HCT116 (cell line): Measurements from ENCODE around the gene PPP1R36. TPM values are rescaled to one million over a fixed set of nuclear protein-coding genes. Genes with fewer than 3 reads are reported as not detected.

ENCODE experiments used
- ATAC-seq: fragments of 200-7000 bp; cut with Tn5 transposase; 2 replicates; pipeline ENCODE4 v1.9.1; 2020; ENCODE audit warnings: mild to moderate bottlenecking, moderate library complexity
- BruUV-seq: library from RNA; stranded (reverse); fragments of 400-500 nt; replicated peaks from 2 replicates; lab custom pipeline; 2021; lab: Mats Ljungman, UMichigan
- CTCF ChIA-PET: fragments of 300-600 bp; sonication (Branson Sonifier 250); formaldehyde crosslinking; loops from one replicate; lab custom pipeline; 2021; ENCODE audit warnings: antibody characterized with exemption; lab: Charles Lee
- POLR2A ChIA-PET: fragments of 300-600, 350-600 bp; sonication (Branson Sonifier 250); formaldehyde crosslinking; loops from one replicate; lab custom pipeline; 2021; ENCODE audit warnings: antibody characterized with exemption; lab: Charles Lee
- RAD21 ChIA-PET, 2 experiments: fragments of 300-600 bp; sonication (Branson Sonifier 250); formaldehyde crosslinking; loops; one replicate each; lab custom pipeline; 2023; ENCODE audit warnings: low total read pairs in 2 of 2; ENCODE audit not compliant: uncharacterized antibody in 2 of 2, unreplicated experiment in 2 of 2, low non-redundant PET in 1 of 2; lab: Charles Lee
- DNase-seq: peaks from one replicate; pipeline ENCODE4 v3.0.0-alpha.2; 2010; ENCODE audit warnings: low read depth, low spot score
- H2AFZ ChIP-seq: fragments of 200-600 bp; shearing (Covaris generic), sonication (generic); 2 replicates; pipeline ENCODE4 v1.6.1; 2017; ENCODE audit warnings: low read depth, mixed run types, mixed read lengths, antibody characterized with exemption, low read length; ENCODE audit not compliant: poor library complexity, severe bottlenecking
- H3K27ac ChIP-seq: 2 replicates; pipeline ENCODE4 v1.5.1; 2012; ENCODE audit warnings: low read depth, low read length
- H3K27me3 ChIP-seq: fragments of 200-600 bp; sonication (generic); 2 replicates; pipeline ENCODE4 v1.6.1; 2016; ENCODE audit warnings: mixed run types, low read length, mixed read lengths; ENCODE audit not compliant: insufficient read depth
- H3K36me3 ChIP-seq, 2 experiments: fragments of 200-500 bp in 1 of 2; fragments of 200-600 bp in 1 of 2; sonication (Bioruptor generic) in 1 of 2; sonication (generic) in 1 of 2; 2 replicates each; pipeline versions ENCODE4 v1.5.1 to v1.6.1; 2014 to 2016; ENCODE audit warnings: low read length in 2 of 2, inconsistent platforms in 1 of 2, mixed read lengths in 1 of 2, mixed run types in 1 of 2; ENCODE audit not compliant: insufficient read depth in 2 of 2, control insufficient read depth in 1 of 2
- H3K4me1 ChIP-seq, 2 experiments: fragments of 200-600 bp in 1 of 2; sonication (generic) in 1 of 2; 2 replicates each; pipeline versions ENCODE4 v1.5.1 to v1.6.1; 2012 to 2017; ENCODE audit warnings: low read length in 2 of 2, inconsistent platforms in 1 of 2, mild to moderate bottlenecking in 1 of 2, mixed read lengths in 1 of 2, mixed run types in 1 of 2, moderate library complexity in 1 of 2; ENCODE audit not compliant: insufficient read depth in 2 of 2, control insufficient read depth in 1 of 2
- H3K4me2 ChIP-seq: fragments of 200-600 bp; sonication (generic); 2 replicates; pipeline ENCODE4 v1.6.1; 2017; ENCODE audit warnings: mixed run types, low read length, mixed read lengths
- H3K4me3 ChIP-seq, 2 experiments: fragments of 200-600 bp in 1 of 2; sonication (generic) in 1 of 2; replicated peaks in 1 of 2; 2 replicates each; pipeline ENCODE4 v1.5.1; 2011 to 2016; ENCODE audit warnings: low read length in 2 of 2, control low read depth in 1 of 2, low read depth in 1 of 2, mild to moderate bottlenecking in 1 of 2, mixed read lengths in 1 of 2, mixed run types in 1 of 2
- H3K79me2 ChIP-seq: fragments of 200-600 bp; sonication (generic); 2 replicates; pipeline ENCODE4 v1.6.1; 2017; ENCODE audit warnings: mild to moderate bottlenecking, mixed run types, low read length, moderate library complexity, mixed read lengths; ENCODE audit not compliant: insufficient read depth
- H3K9ac ChIP-seq: fragments of 200-600 bp; sonication (generic); 2 replicates; pipeline ENCODE4 v1.6.1; 2016; ENCODE audit warnings: low read length, mixed read lengths
- H3K9me2 ChIP-seq: fragments of 200-600 bp; sonication (generic), shearing (Covaris generic); 2 replicates; pipeline ENCODE4 v1.6.1; 2017; ENCODE audit warnings: mixed run types, mild to moderate bottlenecking, moderate library complexity; ENCODE audit not compliant: insufficient read depth
- H3K9me3 ChIP-seq, 2 experiments: fragments of 200-500 bp in 1 of 2; fragments of 200-600 bp in 1 of 2; sonication (Bioruptor generic) in 1 of 2; sonication (generic) in 1 of 2; 2 replicates each; pipeline ENCODE4 v1.6.1; 2014 to 2017; ENCODE audit warnings: low read length in 2 of 2, mixed read lengths in 2 of 2, inconsistent platforms in 1 of 2, low read depth in 1 of 2, mild to moderate bottlenecking in 1 of 2, mixed run types in 1 of 2, moderate library complexity in 1 of 2; ENCODE audit not compliant: control insufficient read depth in 1 of 2, insufficient read depth in 1 of 2
- H4K20me1 ChIP-seq: fragments of 200-600 bp; sonication (generic), shearing (Covaris generic); 2 replicates; pipeline ENCODE4 v1.6.1; 2017; ENCODE audit warnings: mixed run types, mild to moderate bottlenecking, moderate library complexity; ENCODE audit not compliant: insufficient read depth
- intact Hi-C: fragments of 100-400 bp; cut with micrococcal nuclease; formaldehyde crosslinking; loops from 2 replicates; pipeline ENCODE4 v1.10.0; 2022
- total RNA-seq: library from RNA; stranded (reverse); gene quantifications from one replicate; pipeline ENCODE4 v1.2.1, GENCODE V29; 2021; ENCODE audit not compliant: unreplicated experiment
- TF ChIP-seq, protein P1 (sequence below), 3 experiments: fragments of 200-600 bp in 1 of 3; sonication (generic) in 1 of 3; IDR thresholded peaks in 2 of 3; conservative IDR thresholded peaks in 1 of 3; 2 replicates each; pipeline ENCODE4 v1.5.1; 2012 to 2017; ENCODE audit warnings: low read depth in 2 of 3, low read length in 2 of 3, antibody characterized with exemption in 1 of 3, borderline replicate concordance in 1 of 3, control low read depth in 1 of 3, mild to moderate bottlenecking in 1 of 3, mixed read lengths in 1 of 3, mixed run types in 1 of 3, moderate library complexity in 1 of 3; ENCODE audit not compliant: insufficient read depth in 1 of 3
- TF ChIP-seq, protein P2 (sequence below): IDR thresholded peaks from 2 replicates; pipeline ENCODE4 v1.6.1; 2011; ENCODE audit warnings: mild to moderate bottlenecking, low read length, moderate library complexity; ENCODE audit not compliant: insufficient replicate concordance; ENCODE audit errors: extremely low read depth

The PPP1R36 gene
- total RNA-seq, 1 experiment from 2014 or later, result 0.47 TPM

DNA sequence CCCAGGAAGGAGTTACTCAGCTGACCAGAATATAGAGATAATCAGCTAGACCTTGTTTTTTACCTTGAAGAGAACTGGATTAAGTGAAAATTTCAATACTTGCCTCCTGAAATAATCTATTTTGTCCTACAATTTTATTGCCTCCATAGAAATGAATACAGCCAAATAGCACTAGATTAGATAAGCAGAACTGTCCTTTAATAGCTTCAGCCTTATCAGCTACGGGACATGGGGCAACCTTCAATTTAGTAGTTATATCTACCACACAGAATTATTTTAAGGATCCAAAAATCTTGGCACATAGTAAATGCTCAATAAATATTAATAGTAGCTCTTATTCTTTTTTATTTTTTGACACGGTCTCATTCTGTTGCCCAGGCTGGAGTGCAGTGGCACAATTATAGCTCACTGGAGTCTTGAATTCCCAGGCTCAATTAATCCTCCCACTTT is 87.2 kb downstream of the PPP1R36 start:
- ChIA-PET POLR2A (no interaction called here), CTCF (interaction anchor here (0.9 to 2.3 kb wide), 15 partner anchors 9 to 332 kb away, joined by 3 to 17 read pairs (median 5); no protein-coding TSS in a partner anchor), RAD21 (interaction anchor here in 1 of 2 experiments (0.6 to 1.0 kb wide), 2 partner anchors 293 to 327 kb away, joined by 4 to 5 read pairs; no protein-coding TSS in a partner anchor)
- peak overlapping the region; percentile 69 for H3K4me2 ChIP-seq
- intact Hi-C loops, result loop anchor here (1.0 to 10.0 kb wide), 3 partner anchors 92 to 293 kb away; partner anchors contain the start of genes HSPA2 and PPP1R36
- H2AFZ ChIP-seq, result peak overlapping the region; percentile 100
- H3K27ac ChIP-seq, result no peak overlapping the region
- no peaks in the 10 kb centered on the region for H4K20me1 ChIP-seq
- no peak overlapping the region for H3K9ac ChIP-seq
- H3K9me2 ChIP-seq, result no peaks in the 10 kb centered on the region
- peak; percentile 28 for ATAC-seq
- H3K79me2 ChIP-seq, result no peaks in the 10 kb centered on the region
- TF ChIP-seq, protein P1, sequence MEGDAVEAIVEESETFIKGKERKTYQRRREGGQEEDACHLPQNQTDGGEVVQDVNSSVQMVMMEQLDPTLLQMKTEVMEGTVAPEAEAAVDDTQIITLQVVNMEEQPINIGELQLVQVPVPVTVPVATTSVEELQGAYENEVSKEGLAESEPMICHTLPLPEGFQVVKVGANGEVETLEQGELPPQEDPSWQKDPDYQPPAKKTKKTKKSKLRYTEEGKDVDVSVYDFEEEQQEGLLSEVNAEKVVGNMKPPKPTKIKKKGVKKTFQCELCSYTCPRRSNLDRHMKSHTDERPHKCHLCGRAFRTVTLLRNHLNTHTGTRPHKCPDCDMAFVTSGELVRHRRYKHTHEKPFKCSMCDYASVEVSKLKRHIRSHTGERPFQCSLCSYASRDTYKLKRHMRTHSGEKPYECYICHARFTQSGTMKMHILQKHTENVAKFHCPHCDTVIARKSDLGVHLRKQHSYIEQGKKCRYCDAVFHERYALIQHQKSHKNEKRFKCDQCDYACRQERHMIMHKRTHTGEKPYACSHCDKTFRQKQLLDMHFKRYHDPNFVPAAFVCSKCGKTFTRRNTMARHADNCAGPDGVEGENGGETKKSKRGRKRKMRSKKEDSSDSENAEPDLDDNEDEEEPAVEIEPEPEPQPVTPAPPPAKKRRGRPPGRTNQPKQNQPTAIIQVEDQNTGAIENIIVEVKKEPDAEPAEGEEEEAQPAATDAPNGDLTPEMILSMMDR (IDR thresholded peaks at IDR 0.05 in 2 of 3, conservative IDR thresholded peaks at IDR 0.05 in 1 of 3; ENCODE audit: borderline replicate concordance in 1 of 3, insufficient read depth in 1 of 3, low read depth in 2 of 3, low read length in 2 of 3), result 0 out of 6 replicates have a peak, but pooled peaks of 1 of the 3 experiments have one; percentile 2
- TF ChIP-seq, protein P2, sequence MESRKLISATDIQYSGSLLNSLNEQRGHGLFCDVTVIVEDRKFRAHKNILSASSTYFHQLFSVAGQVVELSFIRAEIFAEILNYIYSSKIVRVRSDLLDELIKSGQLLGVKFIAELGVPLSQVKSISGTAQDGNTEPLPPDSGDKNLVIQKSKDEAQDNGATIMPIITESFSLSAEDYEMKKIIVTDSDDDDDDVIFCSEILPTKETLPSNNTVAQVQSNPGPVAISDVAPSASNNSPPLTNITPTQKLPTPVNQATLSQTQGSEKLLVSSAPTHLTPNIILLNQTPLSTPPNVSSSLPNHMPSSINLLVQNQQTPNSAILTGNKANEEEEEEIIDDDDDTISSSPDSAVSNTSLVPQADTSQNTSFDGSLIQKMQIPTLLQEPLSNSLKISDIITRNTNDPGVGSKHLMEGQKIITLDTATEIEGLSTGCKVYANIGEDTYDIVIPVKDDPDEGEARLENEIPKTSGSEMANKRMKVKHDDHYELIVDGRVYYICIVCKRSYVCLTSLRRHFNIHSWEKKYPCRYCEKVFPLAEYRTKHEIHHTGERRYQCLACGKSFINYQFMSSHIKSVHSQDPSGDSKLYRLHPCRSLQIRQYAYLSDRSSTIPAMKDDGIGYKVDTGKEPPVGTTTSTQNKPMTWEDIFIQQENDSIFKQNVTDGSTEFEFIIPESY, result no peak
- peaks cover 2 to 8% of the 10 kb centered on the region in 2 experiments; a peak in 2 of 4 replicates for H3K4me1 ChIP-seq
- no peaks in the 10 kb centered on the region for H3K9me3 ChIP-seq
- no peaks in the 10 kb centered on the region for H3K36me3 ChIP-seq
- H3K4me3 ChIP-seq, result no peak overlapping the region
- DNase-seq, result no peak
- no TSS peak for BruUV-seq
- no peaks in the 10 kb centered on the region for H3K27me3 ChIP-seq
